Vein endothelial cell (primary cell): ENCODE measurements around the gene OR51V1. TPM values are rescaled to one million over a fixed set of nuclear protein-coding genes. Genes with fewer than 3 reads are reported as not detected.

Experiments
- total RNA-seq: library from RNA; depleted of rRNA; stranded (reverse); fragments of >200 nt; gene quantifications from 2 replicates; pipeline ENCODE4 v1.2.3, GENCODE V29; 2012

Gene OR51V1, protein sequence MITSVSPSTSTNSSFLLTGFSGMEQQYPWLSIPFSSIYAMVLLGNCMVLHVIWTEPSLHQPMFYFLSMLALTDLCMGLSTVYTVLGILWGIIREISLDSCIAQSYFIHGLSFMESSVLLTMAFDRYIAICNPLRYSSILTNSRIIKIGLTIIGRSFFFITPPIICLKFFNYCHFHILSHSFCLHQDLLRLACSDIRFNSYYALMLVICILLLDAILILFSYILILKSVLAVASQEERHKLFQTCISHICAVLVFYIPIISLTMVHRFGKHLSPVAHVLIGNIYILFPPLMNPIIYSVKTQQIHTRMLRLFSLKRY
- not detected in 2 replicates for total RNA-seq

DNA sequence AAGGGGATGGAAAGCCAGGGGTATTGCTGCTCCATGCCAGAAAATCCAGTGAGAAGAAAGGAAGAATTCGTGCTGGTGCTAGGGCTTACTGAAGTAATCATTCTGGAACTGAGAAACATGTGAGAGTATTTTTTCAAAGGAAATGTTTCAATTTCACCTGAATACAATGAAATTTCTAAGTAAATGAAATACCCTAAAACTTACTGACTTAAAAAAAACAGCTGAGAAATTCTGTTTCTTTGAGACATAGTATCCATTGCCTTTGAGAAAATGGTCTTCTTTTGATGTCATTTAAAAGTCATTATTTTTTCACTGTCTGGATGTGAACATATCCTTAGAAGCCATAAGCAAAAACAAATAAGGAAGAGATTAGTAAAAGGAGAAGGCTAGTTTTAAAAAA, at the start of gene OR51V1:
TSS of gene OR51V1 (minus strand) at position 101 of the 400 bp plus-strand sequence. CDS start at position 101, 0 bp downstream.

DNA sequence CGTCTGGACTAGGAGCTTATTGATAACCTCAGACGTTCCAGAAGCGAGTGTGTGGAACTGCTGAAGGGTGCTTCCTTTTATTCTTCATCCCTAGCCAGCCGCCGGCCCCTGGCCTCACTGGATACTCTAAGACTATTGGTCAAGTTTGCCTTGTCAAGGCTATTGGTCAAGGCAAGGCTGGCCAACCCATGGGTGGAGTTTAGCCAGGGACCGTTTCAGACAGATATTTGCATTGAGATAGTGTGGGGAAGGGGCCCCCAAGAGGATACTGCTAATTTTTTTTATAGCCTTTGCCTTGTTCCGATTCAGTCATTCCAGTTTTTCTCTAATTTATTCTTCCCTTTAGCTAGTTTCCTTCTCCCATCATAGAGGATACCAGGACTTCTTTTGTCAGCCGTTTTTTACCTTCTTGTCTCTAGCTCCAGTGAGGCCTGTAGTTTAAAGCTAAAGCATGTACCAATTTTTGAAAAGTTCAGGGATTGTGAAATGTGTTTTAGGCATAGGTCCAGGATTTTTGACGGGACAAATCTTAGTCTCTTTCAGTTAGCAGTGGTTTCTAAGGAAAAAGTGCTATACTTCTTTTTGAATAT, 49.4 kb upstream of the OR51V1 start, which contains the start of gene HBG1:
TSS of gene HBG1 (minus strand) at position 51 of the 590 bp plus-strand sequence. CDS start 53 bp downstream, outside the sequence.

DNA sequence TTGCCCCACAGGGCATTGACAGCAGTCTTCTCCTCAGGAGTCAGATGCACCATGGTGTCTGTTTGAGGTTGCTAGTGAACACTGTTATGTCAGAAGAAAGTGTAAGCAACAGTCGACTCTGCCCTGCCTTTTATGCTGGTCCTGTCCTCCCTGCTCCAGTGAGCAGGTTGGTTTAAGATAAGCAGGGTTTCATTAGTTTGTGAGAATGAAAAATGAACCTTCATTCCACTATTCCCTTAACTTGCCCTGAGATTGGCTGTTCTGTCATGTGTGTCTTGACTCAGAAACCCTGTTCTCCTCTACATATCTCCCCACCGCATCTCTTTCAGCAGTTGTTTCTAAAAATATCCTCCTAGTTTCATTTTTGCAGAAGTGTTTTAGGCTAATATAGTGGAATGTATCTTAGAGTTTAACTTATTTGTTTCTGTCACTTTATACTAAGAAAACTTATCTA, 33.9 kb upstream of the OR51V1 start, which contains the start of gene HBD:
TSS of gene HBD (minus strand) at position 103 of the 454 bp plus-strand sequence. CDS start at position 53, 50 bp downstream.

DNA sequence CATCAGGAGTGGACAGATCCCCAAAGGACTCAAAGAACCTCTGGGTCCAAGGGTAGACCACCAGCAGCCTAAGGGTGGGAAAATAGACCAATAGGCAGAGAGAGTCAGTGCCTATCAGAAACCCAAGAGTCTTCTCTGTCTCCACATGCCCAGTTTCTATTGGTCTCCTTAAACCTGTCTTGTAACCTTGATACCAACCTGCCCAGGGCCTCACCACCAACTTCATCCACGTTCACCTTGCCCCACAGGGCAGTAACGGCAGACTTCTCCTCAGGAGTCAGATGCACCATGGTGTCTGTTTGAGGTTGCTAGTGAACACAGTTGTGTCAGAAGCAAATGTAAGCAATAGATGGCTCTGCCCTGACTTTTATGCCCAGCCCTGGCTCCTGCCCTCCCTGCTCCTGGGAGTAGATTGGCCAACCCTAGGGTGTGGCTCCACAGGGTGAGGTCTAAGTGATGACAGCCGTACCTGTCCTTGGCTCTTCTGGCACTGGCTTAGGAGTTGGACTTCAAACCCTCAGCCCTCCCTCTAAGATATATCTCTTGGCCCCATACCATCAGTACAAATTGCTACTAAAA, 26.3 kb upstream of the OR51V1 start, which contains the start of gene HBB:
TSS of gene HBB (minus strand) at position 340 of the 579 bp plus-strand sequence. CDS start at position 290, 50 bp downstream.

DNA sequence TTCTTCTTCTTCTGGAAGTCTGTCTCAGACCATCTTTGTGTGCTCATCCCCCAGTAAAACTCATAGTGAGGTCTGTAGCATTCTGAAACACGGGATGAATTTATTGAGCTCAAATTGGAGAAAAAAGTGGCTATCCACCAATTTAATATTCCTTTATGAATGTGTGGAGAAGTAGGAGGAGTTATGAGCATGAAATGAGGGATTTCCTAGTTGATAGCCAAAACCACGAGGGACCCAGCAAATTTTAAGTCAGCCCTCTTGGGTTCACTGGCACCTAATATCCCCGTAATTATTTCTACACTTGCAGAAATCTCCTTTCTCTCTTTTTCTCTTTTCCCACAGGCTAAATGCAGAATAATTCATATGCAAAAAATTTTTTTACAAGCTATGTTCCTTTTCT, 45.8 kb downstream of the OR51V1 start, which contains the start of gene OR52A1:
TSS of gene OR52A1 (minus strand) at position 101 of the 400 bp plus-strand sequence. CDS start 2,388 bp downstream, outside the sequence.

Other genes starting within 250 kb of the OR51V1 start
- gene OR51A2, start 245.0 kb downstream of the OR51V1 start, total RNA-seq = not detected in 2 replicates
- gene OR51L1, start 205.8 kb downstream of the OR51V1 start, total RNA-seq = not detected in 2 replicates
- not detected in 2 replicates for gene OR52J3, start 154.2 kb downstream of the OR51V1 start, total RNA-seq
- not detected in 2 replicates for gene OR52E2, start 141.1 kb downstream of the OR51V1 start, total RNA-seq
- not detected in 2 replicates for gene OR52E1, start 131.1 kb downstream of the OR51V1 start, total RNA-seq
- gene OR52A5, start 62.3 kb downstream of the OR51V1 start, total RNA-seq = not detected in 2 replicates
- gene OR52A1, start 45.9 kb downstream of the OR51V1 start, total RNA-seq = not detected in 2 replicates
- not detected in 2 replicates for gene HBB, start 26.4 kb upstream of the OR51V1 start, total RNA-seq
- not detected in 2 replicates for gene HBD, start 33.8 kb upstream of the OR51V1 start, total RNA-seq
- not detected in 2 replicates for gene HBG1, start 49.2 kb upstream of the OR51V1 start, total RNA-seq
- gene HBG2, start 54.1 kb upstream of the OR51V1 start, total RNA-seq = not detected in 2 replicates
- gene HBE1, start 69.3 kb upstream of the OR51V1 start, total RNA-seq = not detected in 2 replicates
- gene OR51B4, start 101.3 kb upstream of the OR51V1 start, total RNA-seq = not detected in 2 replicates
- not detected in 2 replicates for gene OR51B2, start 123.6 kb upstream of the OR51V1 start, total RNA-seq
- not detected in 2 replicates for gene OR51B5, start 142.8 kb upstream of the OR51V1 start, total RNA-seq
- not detected in 2 replicates for gene OR51B6, start 150.8 kb upstream of the OR51V1 start, total RNA-seq
- not detected in 2 replicates for gene OR51M1, start 183.1 kb upstream of the OR51V1 start, total RNA-seq
- not detected in 2 replicates for gene OR51Q1, start 221.4 kb upstream of the OR51V1 start, total RNA-seq
- gene OR51I1, start 240.8 kb upstream of the OR51V1 start, total RNA-seq = not detected in 2 replicates
- not detected in 2 replicates for gene OR51I2, start 248.6 kb upstream of the OR51V1 start, total RNA-seq